Retinal pigment epithelial cell (primary cell): ENCODE measurements around the gene CCDC154.
A peak's percentile ranks its signal among the peaks of the same experiment; 100 is the strongest.

ENCODE experiments used
- DNase-seq: peaks from one replicate; pipeline ENCODE4 v3.0.0-alpha.2; 2010; ENCODE audit warnings: low read depth
- H3K4me3 ChIP-seq: 2 replicates; pipeline ENCODE4 v1.5.1; 2011; ENCODE audit warnings: mild to moderate bottlenecking, low read length, control low read depth, moderate library complexity
- TF ChIP-seq, protein P1 (sequence below): conservative IDR thresholded peaks from 2 replicates; pipeline ENCODE4 v1.5.1; 2011; ENCODE audit warnings: low read depth, low read length, control low read depth, inconsistent platforms

Gene CCDC154

DNA sequence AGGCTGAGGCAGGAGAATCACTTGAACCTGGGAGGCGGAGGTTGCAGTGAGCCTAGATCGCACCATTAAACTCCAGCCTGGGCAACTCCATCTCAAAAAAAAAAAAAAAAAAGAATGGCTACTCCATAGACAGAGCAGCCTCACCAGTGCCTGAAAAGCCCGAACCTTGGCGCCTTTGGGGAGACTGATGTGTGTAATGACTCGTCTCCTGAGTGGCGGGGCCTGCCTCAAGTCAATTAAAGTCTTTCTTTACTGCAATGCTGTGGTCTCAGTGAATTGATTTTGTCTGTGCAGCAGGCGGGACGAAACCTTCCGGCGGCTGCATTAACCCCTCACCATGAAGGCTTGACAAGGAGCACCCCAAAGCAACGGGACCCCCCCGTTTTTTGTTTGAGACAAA is 20.3 kb downstream of the CCDC154 start:
- no peak for DNase-seq
- H3K4me3 ChIP-seq = no peak overlapping the region
- TF ChIP-seq, protein P1, sequence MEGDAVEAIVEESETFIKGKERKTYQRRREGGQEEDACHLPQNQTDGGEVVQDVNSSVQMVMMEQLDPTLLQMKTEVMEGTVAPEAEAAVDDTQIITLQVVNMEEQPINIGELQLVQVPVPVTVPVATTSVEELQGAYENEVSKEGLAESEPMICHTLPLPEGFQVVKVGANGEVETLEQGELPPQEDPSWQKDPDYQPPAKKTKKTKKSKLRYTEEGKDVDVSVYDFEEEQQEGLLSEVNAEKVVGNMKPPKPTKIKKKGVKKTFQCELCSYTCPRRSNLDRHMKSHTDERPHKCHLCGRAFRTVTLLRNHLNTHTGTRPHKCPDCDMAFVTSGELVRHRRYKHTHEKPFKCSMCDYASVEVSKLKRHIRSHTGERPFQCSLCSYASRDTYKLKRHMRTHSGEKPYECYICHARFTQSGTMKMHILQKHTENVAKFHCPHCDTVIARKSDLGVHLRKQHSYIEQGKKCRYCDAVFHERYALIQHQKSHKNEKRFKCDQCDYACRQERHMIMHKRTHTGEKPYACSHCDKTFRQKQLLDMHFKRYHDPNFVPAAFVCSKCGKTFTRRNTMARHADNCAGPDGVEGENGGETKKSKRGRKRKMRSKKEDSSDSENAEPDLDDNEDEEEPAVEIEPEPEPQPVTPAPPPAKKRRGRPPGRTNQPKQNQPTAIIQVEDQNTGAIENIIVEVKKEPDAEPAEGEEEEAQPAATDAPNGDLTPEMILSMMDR = no peak

- DNase-seq = no peak
- H3K4me3 ChIP-seq = no peak overlapping the region
- TF ChIP-seq, protein P1 = no peak
Observed at GRCh38 chr16:1422076-1422475, 22.3 kb downstream of the CCDC154 start.

- TF ChIP-seq, protein P1 = no peak
- no peak for DNase-seq
- peak overlapping the region; percentile 99 for H3K4me3 ChIP-seq
Observed at GRCh38 chr16:1420111-1420539, 24.2 kb downstream of the CCDC154 start.

DNA sequence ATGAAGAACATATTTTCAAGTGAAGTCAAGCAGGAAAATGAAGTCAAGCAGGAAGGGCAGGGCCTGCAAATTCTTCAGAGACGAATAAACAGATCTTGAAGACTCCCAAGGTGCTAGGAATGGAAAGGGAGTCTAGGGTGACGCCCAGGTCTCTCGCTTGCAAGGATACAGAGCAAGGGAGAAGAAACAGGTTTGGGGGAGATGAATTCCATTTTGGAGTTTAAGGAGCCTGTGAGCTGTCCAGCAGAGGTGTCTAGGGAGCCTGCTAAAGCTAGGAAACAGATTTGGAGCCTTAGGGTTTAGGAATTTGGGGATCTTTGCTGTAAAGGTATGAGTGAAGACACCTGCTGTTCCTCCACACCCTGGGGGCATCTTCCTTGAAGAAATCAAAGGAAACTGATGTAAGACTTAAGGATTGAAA is 27.8 kb downstream of the CCDC154 start:
- H3K4me3 ChIP-seq = no peak overlapping the region
- no peak for DNase-seq
- TF ChIP-seq, protein P1 = no peak

- TF ChIP-seq, protein P1 = no peak
- H3K4me3 ChIP-seq = peak within 1 kb of the TSS; percentile 67
- no peak for DNase-seq
Observed at GRCh38 chr16:1414532-1415260, 29.7 kb downstream of the CCDC154 start, which contains the start of gene UNKL. TSS of gene UNKL (minus strand) at chr16:1414704. CDS start at chr16:1414691, 13 bp downstream.

DNA sequence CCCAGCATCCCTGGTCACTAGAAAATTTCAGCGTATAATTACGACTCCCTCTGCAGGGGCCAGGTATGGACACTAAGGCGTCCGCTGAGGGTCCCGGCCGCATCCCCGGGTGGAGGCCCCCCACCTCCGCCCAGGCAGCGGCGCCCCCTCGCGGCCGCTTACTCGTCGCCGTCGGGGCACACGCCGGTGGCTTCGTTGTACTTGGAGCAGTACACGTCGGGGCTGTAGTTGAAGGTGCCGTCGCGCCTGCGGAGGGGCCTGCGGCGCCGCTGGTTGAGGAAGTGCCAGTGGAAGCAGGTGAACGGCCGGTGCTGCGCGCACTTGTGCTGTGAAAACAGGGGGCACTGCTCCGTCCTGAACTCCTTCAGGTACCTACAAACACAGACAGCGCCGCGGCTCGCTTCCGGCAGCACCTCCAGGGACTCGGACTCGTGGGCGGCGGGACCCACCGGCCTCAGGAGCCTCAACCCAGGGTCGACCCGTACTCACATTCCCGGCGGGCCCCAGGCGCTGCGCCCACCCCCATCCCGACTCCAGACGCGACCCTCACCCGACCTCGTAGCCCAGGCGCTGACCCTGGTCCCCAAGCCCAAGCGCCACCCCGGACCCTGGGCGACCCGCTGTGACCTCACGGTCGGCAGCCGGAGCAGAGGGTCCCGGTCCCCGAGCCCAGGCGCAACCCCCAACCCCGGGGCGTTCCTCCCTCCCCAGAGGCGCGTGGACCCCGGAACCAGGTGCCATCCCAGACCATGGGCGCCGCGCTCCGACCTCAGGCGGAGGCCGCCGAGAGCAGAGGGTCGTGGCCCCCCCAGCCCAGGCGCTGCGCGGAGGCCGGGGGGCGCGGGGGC is 30.4 kb downstream of the CCDC154 start:
- no peak for DNase-seq
- peak overlapping the region; percentile 67 for H3K4me3 ChIP-seq
- TF ChIP-seq, protein P1 = peak; percentile 62
